HepG2 (cell line): Measurements from ENCODE around the gene GIPC3. TPM values are rescaled to one million over a fixed set of nuclear protein-coding genes. Genes with fewer than 3 reads are reported as not detected.

Experiments
- ATAC-seq: fragments of 200-7000 bp; cut with Tn5 transposase; 3 replicates; pipeline ENCODE4 v1.9.1; 2020; ENCODE audit warnings: mild to moderate bottlenecking, moderate library complexity
- BruUV-seq: library from RNA; stranded (reverse); fragments of 400-500 nt; replicated peaks from 2 replicates; lab custom pipeline; 2021; lab: Mats Ljungman, UMichigan
- CTCF ChIA-PET: fragments of 300-600 bp; formaldehyde crosslinking; extraction: SDS; loops from one replicate; lab custom pipeline; 2021; ENCODE audit warnings: low total read pairs, inconsistent platforms, low intra/inter-chr PET ratio; lab: Yijun Ruan, JAX
- POLR2A ChIA-PET: fragments of 350-600 bp; sonication (Branson Sonifier 250); formaldehyde crosslinking; loops from one replicate; lab custom pipeline; 2020; ENCODE audit warnings: antibody characterized with exemption, inconsistent platforms; lab: Yijun Ruan, JAX
- DNase-seq: peaks from one replicate; pipeline ENCODE4 v3.0.0-alpha.2; 2015; ENCODE audit warnings: low spot score
- FAIRE-seq: peaks from 3 replicates; lab custom pipeline; 2011; peaks lifted over from hg19 to GRCh38; lab: Jason Lieb, UNC
- H2AFZ ChIP-seq: one replicate; pipeline ENCODE4 v1.6.1; 2011; ENCODE audit warnings: low read length, inconsistent platforms
- H3K27ac ChIP-seq: fragments of 300-600 bp; 3 replicates; pipeline ENCODE4 v1.8.0; 2011; ENCODE audit warnings: mixed run types, mild to moderate bottlenecking, mixed read lengths, low read length, inconsistent platforms; ENCODE audit not compliant: insufficient read depth; ENCODE audit errors: extremely low read length
- H3K27me3 ChIP-seq, 2 experiments: fragments of 200-600 bp in 1 of 2; 2 replicates in 1 of 2; 3 replicates in 1 of 2; pipeline versions ENCODE4 v1.6.0 to v1.8.0; 2011; ENCODE audit warnings: low read length in 2 of 2, mild to moderate bottlenecking in 2 of 2, moderate library complexity in 2 of 2, inconsistent platforms in 1 of 2; ENCODE audit not compliant: insufficient read depth in 2 of 2, control insufficient read depth in 1 of 2
- H3K36me3 ChIP-seq, 2 experiments: fragments of 200-600 bp in 1 of 2; replicated peaks in 1 of 2; 2 replicates in 1 of 2; 3 replicates in 1 of 2; pipeline versions ENCODE4 v1.5.1 to v1.8.0; 2011; ENCODE audit warnings: low read length in 2 of 2, inconsistent platforms in 1 of 2; ENCODE audit not compliant: insufficient read depth in 2 of 2, control insufficient read depth in 1 of 2
- H3K4me1 ChIP-seq: 2 replicates; pipeline ENCODE4 v1.5.1; 2012; ENCODE audit warnings: low read length, inconsistent platforms; ENCODE audit not compliant: insufficient read depth
- H3K4me2 ChIP-seq: 2 replicates; pipeline ENCODE4 v1.6.0; 2011; ENCODE audit warnings: low read depth, low read length, inconsistent platforms
- H3K4me3 ChIP-seq, 3 experiments: fragments of 200-600 bp in 1 of 3; sonication (generic), shearing (Covaris generic) in 1 of 3; replicated peaks in 1 of 3; 2 replicates each; pipeline ENCODE4 v1.5.1; 2011 to 2016; ENCODE audit warnings: low read length in 3 of 3, inconsistent platforms in 2 of 3, low read depth in 2 of 3, mild to moderate bottlenecking in 2 of 3, control low read depth in 1 of 3, mixed read lengths in 1 of 3; ENCODE audit not compliant: insufficient read depth in 1 of 3
- H3K79me2 ChIP-seq: one replicate; pipeline ENCODE4 v1.6.1; 2011; ENCODE audit warnings: low read length, inconsistent platforms; ENCODE audit not compliant: insufficient read depth
- H3K9ac ChIP-seq: 2 replicates; pipeline ENCODE4 v1.6.0; 2011; ENCODE audit warnings: mild to moderate bottlenecking, low read depth, low read length, inconsistent platforms; ENCODE audit not compliant: insufficient read depth
- H3K9me3 ChIP-seq: 2 replicates; pipeline ENCODE4 v1.5.1; 2012; ENCODE audit warnings: mild to moderate bottlenecking, low read length
- H4K20me1 ChIP-seq: 2 replicates; pipeline ENCODE4 v1.6.0; 2011; ENCODE audit warnings: inconsistent platforms, mild to moderate bottlenecking, low read length, moderate library complexity; ENCODE audit not compliant: insufficient read depth
- HNF4A ChIP-seq: sonication (generic); formaldehyde crosslinking; IDR thresholded peaks from 2 replicates; pipeline ENCODE4 v1.4.0; 2020; ENCODE audit warnings: missing genetic modification reagents
- HNRNPK ChIP-seq: fragments of 200-400 bp; formaldehyde crosslinking; IDR thresholded peaks from 2 replicates; pipeline ENCODE4 v1.6.1; 2018; ENCODE audit warnings: low read length, low read depth, moderate library complexity, mild to moderate bottlenecking; ENCODE audit not compliant: poor library complexity, severe bottlenecking
- MXD3 ChIP-seq: IDR thresholded peaks from 2 replicates; pipeline ENCODE4 v1.6.1; 2016; ENCODE audit warnings: mild to moderate bottlenecking, missing biosample characterization, missing genetic modification reagents
- PHF8 ChIP-seq: sonication (generic); formaldehyde crosslinking; IDR thresholded peaks from 2 replicates; pipeline ENCODE4 v1.5.0; 2020; ENCODE audit warnings: missing genetic modification reagents
- SNAPC2 ChIP-seq: sonication (generic); formaldehyde crosslinking; IDR thresholded peaks from 2 replicates; pipeline ENCODE4 v1.8.1; 2022; ENCODE audit warnings: mild to moderate bottlenecking, missing genetic modification reagents
- TBX3 ChIP-seq: fragments of 450-650 bp; IDR thresholded peaks from 2 replicates; pipeline ENCODE4 v1.6.1; 2017; ENCODE audit warnings: antibody characterized with exemption, mild to moderate bottlenecking, inconsistent platforms, borderline replicate concordance
- ZNF121 ChIP-seq: sonication (generic); formaldehyde crosslinking; IDR thresholded peaks from 2 replicates; pipeline ENCODE4 v1.5.0; 2020; ENCODE audit warnings: mild to moderate bottlenecking, missing genetic modification reagents
- ZNF160 ChIP-seq: sonication (generic); formaldehyde crosslinking; IDR thresholded peaks from 2 replicates; pipeline ENCODE4 v1.8.0; 2022; ENCODE audit warnings: mild to moderate bottlenecking, inconsistent platforms, missing genetic modification reagents
- ZNF235 ChIP-seq: sonication (generic); formaldehyde crosslinking; IDR thresholded peaks from 2 replicates; pipeline ENCODE4 v1.8.1; 2023; ENCODE audit warnings: mild to moderate bottlenecking, missing genetic modification reagents, borderline replicate concordance
- ZNF333 ChIP-seq: sonication (generic); formaldehyde crosslinking; IDR thresholded peaks from 2 replicates; pipeline ENCODE4 v1.4.0; 2020; ENCODE audit warnings: mild to moderate bottlenecking, missing genetic modification reagents, borderline replicate concordance
- ZNF441 ChIP-seq: sonication (generic); formaldehyde crosslinking; IDR thresholded peaks from 2 replicates; pipeline ENCODE4 v1.7.0; 2021; ENCODE audit warnings: missing genetic modification reagents, borderline replicate concordance
- ZNF546 ChIP-seq: sonication (generic); formaldehyde crosslinking; conservative IDR thresholded peaks from 2 replicates; pipeline ENCODE4 v1.8.1; 2023; ENCODE audit warnings: mild to moderate bottlenecking, missing genetic modification reagents
- ZNF777 ChIP-seq: sonication (generic); formaldehyde crosslinking; IDR thresholded peaks from 2 replicates; pipeline ENCODE4 v1.4.0; 2020; ENCODE audit warnings: missing genetic modification reagents
- ZNF790 ChIP-seq: sonication (generic); formaldehyde crosslinking; IDR thresholded peaks from 2 replicates; pipeline ENCODE4 v1.8.0; 2022; ENCODE audit warnings: missing genetic modification reagents, mild to moderate bottlenecking, borderline replicate concordance
- ZNF891 ChIP-seq: sonication (generic); formaldehyde crosslinking; IDR thresholded peaks from 2 replicates; pipeline ENCODE4 v1.5.0; 2020; ENCODE audit warnings: mild to moderate bottlenecking, missing genetic modification reagents
- ZSCAN21 ChIP-seq: sonication (generic); formaldehyde crosslinking; IDR thresholded peaks from 2 replicates; pipeline ENCODE4 v1.8.0; 2022; ENCODE audit warnings: mild to moderate bottlenecking, missing genetic modification reagents, moderate library complexity, borderline replicate concordance
- WGBS: methylation state at CpG from one replicate; pipeline ENCODE4 v1.1.6; 2017; ENCODE audit warnings: low lambda C conversion rate; 5-methylcytosine and 5-hydroxymethylcytosine counted together
- in situ Hi-C: cut with HindIII; loops from 2 replicates; pipeline ENCODE4 v1.10.0; 2017; ENCODE audit warnings: low pct_unique_long_range_greater_than_20kb; ENCODE audit not compliant: extremely low pct_ligation_motif_present
- intact Hi-C: fragments of 100-400 bp; cut with micrococcal nuclease; formaldehyde crosslinking; loops from one replicate; pipeline ENCODE4 v1.10.0; 2022; ENCODE audit not compliant: unreplicated experiment
- polyA plus RNA-seq, 8 experiments: library from polyadenylated mRNA; depleted of rRNA in 3 of 8; stranded (reverse) in 7 of 8; unstranded in 1 of 8; fragments of >200 nt; fragmentation: Illumina TruSeq in 4 of 8; extraction: Trizol in 4 of 8; gene quantifications; 2 replicates each; pipeline versions ENCODE4 v1.2.1 to v1.2.3, GENCODE V29; 2011 to 2016; ENCODE audit warnings: low read depth in 4 of 8, missing spikeins in 1 of 8, mixed read lengths in 1 of 8; ENCODE audit not compliant: insufficient read depth in 1 of 8
- total RNA-seq, 5 experiments: library from RNA; depleted of rRNA; stranded (reverse); fragments of >200 nt; fragmentation: Illumina TruSeq; extraction: Trizol; gene quantifications; 2 replicates each; pipeline ENCODE4 v1.2.3, GENCODE V29; 2016; ENCODE audit warnings: low read depth in 1 of 5
- TF ChIP-seq, protein P1 (sequence below): sonication (generic); formaldehyde crosslinking; IDR thresholded peaks from 2 replicates; pipeline ENCODE4 v1.5.1; 2020; ENCODE audit warnings: mild to moderate bottlenecking, missing genetic modification reagents, moderate library complexity
- TF ChIP-seq, protein P2 (sequence below): sonication (generic); formaldehyde crosslinking; conservative IDR thresholded peaks from 2 replicates; pipeline ENCODE4 v1.4.0; 2020; ENCODE audit warnings: missing genetic modification reagents

Gene GIPC3
- total and polyA plus RNA-seq, 2 of the 13 experiments (the other 11 are each of a cell fraction or from before 2014, with no cell fraction given), result 0.05 TPM; not detected in 1

- no peaks in the 10 kb centered on the region for H3K9me3 ChIP-seq
- H3K4me1 ChIP-seq, result peaks cover 41% of the 10 kb centered on the region
- POLR2A ChIA-PET, result interaction anchor here (0.9 to 1.0 kb wide), 2 partner anchors 9 to 73 kb away, joined by 3 read pairs; partner anchors contain the start of gene DOHH
- H3K79me2 ChIP-seq, result peaks cover 2% of the 10 kb centered on the region
- ATAC-seq (peak; percentile 31), DNase-seq (no peak), FAIRE-seq (no peak)
- CTCF ChIA-PET, result no interaction called here
- peaks cover 4% of the 10 kb centered on the region for H4K20me1 ChIP-seq
- BruUV-seq, result no TSS peak
- peak overlapping the region; percentile 74 for H3K4me2 ChIP-seq
- intact Hi-C loops (loop anchor here (5.0 kb wide), 1 partner anchor 66 kb away; the partner anchor contains the start of gene FZR1), in situ Hi-C loops (no loop called here)
- H3K9ac ChIP-seq, result peak overlapping the region; percentile 87
- H2AFZ ChIP-seq, result no peak overlapping the region
- peak overlapping the region; percentile 63 for H3K27ac ChIP-seq
- WGBS, result 2% methylated on average over 13 of the region's 60 CpGs
- no peaks in the 10 kb centered on the region for H3K27me3 ChIP-seq
- H3K4me3 ChIP-seq, result peak overlapping the region; percentile 81 to 94 (median 92)
- H3K36me3 ChIP-seq, result no peaks in the 10 kb centered on the region; a peak in 1 of 5 replicates
- TF ChIP-seq ZNF891 (CRISPR knock-in tag) (0 out of 2 replicates have a peak, but pooled peaks have one; percentile 18), ZNF441 (no peak), ZNF333 (CRISPR knock-in tag) (0 out of 2 replicates have a peak, but pooled peaks have one; percentile 29), ZNF777 (CRISPR knock-in tag) (peak; percentile 52; the same call in 1 of the 2 replicates), PHF8 (CRISPR knock-in tag) (0 out of 2 replicates have a peak, but pooled peaks have one; percentile 15), TBX3 (no peak), HNRNPK (peak; percentile 15), ZNF121 (CRISPR knock-in tag) (peak; percentile 98), HNF4A (CRISPR knock-in tag) (no peak), SNAPC2 (CRISPR knock-in tag) (0 out of 2 replicates have a peak, but pooled peaks have one; percentile 36), ZNF790 (CRISPR knock-in tag) (no peak), ZSCAN21 (CRISPR knock-in tag) (0 out of 2 replicates have a peak, but pooled peaks have one; percentile 42), ZNF235 (CRISPR knock-in tag) (peak; percentile 64; the same call in 1 of the 2 replicates), ZNF546 (CRISPR knock-in tag) (0 out of 2 replicates have a peak, but pooled peaks have one; percentile 50), ZNF160 (no peak), MXD3 (0 out of 2 replicates have a peak, but pooled peaks have one; percentile 37)
- TF ChIP-seq, protein P1, sequence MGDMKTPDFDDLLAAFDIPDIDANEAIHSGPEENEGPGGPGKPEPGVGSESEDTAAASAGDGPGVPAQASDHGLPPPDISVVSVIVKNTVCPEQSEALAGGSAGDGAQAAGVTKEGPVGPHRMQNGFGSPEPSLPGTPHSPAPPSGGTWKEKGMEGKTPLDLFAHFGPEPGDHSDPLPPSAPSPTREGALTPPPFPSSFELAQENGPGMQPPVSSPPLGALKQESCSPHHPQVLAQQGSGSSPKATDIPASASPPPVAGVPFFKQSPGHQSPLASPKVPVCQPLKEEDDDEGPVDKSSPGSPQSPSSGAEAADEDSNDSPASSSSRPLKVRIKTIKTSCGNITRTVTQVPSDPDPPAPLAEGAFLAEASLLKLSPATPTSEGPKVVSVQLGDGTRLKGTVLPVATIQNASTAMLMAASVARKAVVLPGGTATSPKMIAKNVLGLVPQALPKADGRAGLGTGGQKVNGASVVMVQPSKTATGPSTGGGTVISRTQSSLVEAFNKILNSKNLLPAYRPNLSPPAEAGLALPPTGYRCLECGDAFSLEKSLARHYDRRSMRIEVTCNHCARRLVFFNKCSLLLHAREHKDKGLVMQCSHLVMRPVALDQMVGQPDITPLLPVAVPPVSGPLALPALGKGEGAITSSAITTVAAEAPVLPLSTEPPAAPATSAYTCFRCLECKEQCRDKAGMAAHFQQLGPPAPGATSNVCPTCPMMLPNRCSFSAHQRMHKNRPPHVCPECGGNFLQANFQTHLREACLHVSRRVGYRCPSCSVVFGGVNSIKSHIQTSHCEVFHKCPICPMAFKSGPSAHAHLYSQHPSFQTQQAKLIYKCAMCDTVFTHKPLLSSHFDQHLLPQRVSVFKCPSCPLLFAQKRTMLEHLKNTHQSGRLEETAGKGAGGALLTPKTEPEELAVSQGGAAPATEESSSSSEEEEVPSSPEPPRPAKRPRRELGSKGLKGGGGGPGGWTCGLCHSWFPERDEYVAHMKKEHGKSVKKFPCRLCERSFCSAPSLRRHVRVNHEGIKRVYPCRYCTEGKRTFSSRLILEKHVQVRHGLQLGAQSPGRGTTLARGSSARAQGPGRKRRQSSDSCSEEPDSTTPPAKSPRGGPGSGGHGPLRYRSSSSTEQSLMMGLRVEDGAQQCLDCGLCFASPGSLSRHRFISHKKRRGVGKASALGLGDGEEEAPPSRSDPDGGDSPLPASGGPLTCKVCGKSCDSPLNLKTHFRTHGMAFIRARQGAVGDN (CRISPR knock-in tag), result peak; percentile 49
- TF ChIP-seq, protein P2, sequence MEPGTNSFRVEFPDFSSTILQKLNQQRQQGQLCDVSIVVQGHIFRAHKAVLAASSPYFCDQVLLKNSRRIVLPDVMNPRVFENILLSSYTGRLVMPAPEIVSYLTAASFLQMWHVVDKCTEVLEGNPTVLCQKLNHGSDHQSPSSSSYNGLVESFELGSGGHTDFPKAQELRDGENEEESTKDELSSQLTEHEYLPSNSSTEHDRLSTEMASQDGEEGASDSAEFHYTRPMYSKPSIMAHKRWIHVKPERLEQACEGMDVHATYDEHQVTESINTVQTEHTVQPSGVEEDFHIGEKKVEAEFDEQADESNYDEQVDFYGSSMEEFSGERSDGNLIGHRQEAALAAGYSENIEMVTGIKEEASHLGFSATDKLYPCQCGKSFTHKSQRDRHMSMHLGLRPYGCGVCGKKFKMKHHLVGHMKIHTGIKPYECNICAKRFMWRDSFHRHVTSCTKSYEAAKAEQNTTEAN (CRISPR knock-in tag), result no peak
Measured at GRCh38 chr19:3573162-3573857, 12.0 kb upstream of the GIPC3 start.
